Adrenal gland (tissue), 12 donors: ENCODE results near the gene IL1R2. TPM values are rescaled to one million over a fixed set of nuclear protein-coding genes. Genes with fewer than 3 reads are reported as not detected.
A peak's percentile ranks its signal among the peaks of the same experiment; 100 is the strongest.

ENCODE experiments used
- DNase-seq, 7 donors: peaks; one replicate each; pipeline ENCODE4 v3.0.0-alpha.2; 2019 to 2020
- H3K27ac ChIP-seq, 5 donors: fragments of 200-600 bp; sonication (generic) in 4 of 5; 1 replicate in 3 of 5; 2 replicates in 2 of 5; pipeline versions ENCODE4 v1.5.1 to v1.8.0; 2016 to 2020; ENCODE audit warnings: mild to moderate bottlenecking in 1 of 5
- H3K27me3 ChIP-seq: fragments of 200-600 bp; 2 replicates; pipeline ENCODE4 v1.8.0; 2021
- H3K36me3 ChIP-seq, 2 donors: fragments of 200-600 bp; replicated peaks in 1 of 2; 1 replicate in 1 of 2; 2 replicates in 1 of 2; pipeline versions ENCODE4 v1.5.1 to v1.8.0; 2018 to 2022
- H3K4me1 ChIP-seq, 2 donors: fragments of 200-600 bp; replicated peaks in 1 of 2; 1 replicate in 1 of 2; 2 replicates in 1 of 2; pipeline versions ENCODE4 v1.5.1 to v1.8.0; 2018 to 2021
- H3K4me3 ChIP-seq, 4 donors: fragments of 200-600 bp; sonication (generic) in 3 of 4; one replicate each; pipeline ENCODE4 v1.5.1; 2016 to 2018
- H3K9me3 ChIP-seq, 3 donors: fragments of 200-600 bp; sonication (generic) in 1 of 3; replicated peaks in 1 of 3; 1 replicate in 2 of 3; 2 replicates in 1 of 3; pipeline versions ENCODE4 v1.5.1 to v1.8.0; 2016 to 2021
- CTCF ChIP-seq, 6 experiments: fragments of 450-650 bp in 4 of 6; fragments of 200-600 bp in 2 of 6; sonication (generic) in 1 of 6; IDR thresholded peaks; 1 replicate in 5 of 6; 2 replicates in 1 of 6; pipeline versions ENCODE4 v1.5.1 to v1.8.0; 2016 to 2021; ENCODE audit warnings: antibody characterized with exemption in 6 of 6, mild to moderate bottlenecking in 2 of 6, moderate library complexity in 1 of 6
- POLR2A ChIP-seq, 2 donors: fragments of 450-650 bp; IDR thresholded peaks; one replicate each; pipeline ENCODE4 v1.6.1; 2017; ENCODE audit warnings: antibody characterized with exemption in 2 of 2, mild to moderate bottlenecking in 2 of 2, moderate library complexity in 1 of 2
- WGBS, 4 donors: extraction: QIAGEN DNeasy Blood & Tissue Kit in 2 of 4; methylation state at CpG; one replicate each; pipeline versions ENCODE4 v1.1.5 to v1.1.7; 2013 to 2017; 5-methylcytosine and 5-hydroxymethylcytosine counted together
- intact Hi-C, 2 donors: fragments of 100-400 bp; cut with DNase I; formaldehyde crosslinking; loops; one replicate each; pipeline versions ENCODE4 v1.14.1 to v1.15.0; 2022 to 2023
- polyA plus RNA-seq, 3 donors: library from polyadenylated mRNA; stranded (reverse); fragments of 200-250 nt in 2 of 3; fragments of 350-450 nt in 1 of 3; fragmentation: Illumina TruSeq in 1 of 3; extraction: RNeasy Lipid Tissue Mini Kit (QIAGEN cat#74804) in 1 of 3; gene quantifications; one replicate each; pipeline ENCODE4 v1.2.3, GENCODE V29; 2013 to 2014
- total RNA-seq, 9 donors: library from RNA; depleted of rRNA in 4 of 9; stranded (reverse); fragments of >200 nt in 4 of 9; fragments of 120-200 nt in 1 of 9; fragmentation: NEBNext Ultra II Directional in 1 of 9; extraction: Animal tissue kit (Norgen Biotek cat#: 25700) in 1 of 9; gene quantifications; one replicate each; pipeline versions ENCODE4 v1.1.0 to v1.2.4, GENCODE V29; 2013 to 2023
- donor health status: healthy with polysubstance abuse.
- donor health status: Bipolar disorder and iron deficiency.
- donor health status: DM: yes; HTN: yes; CAD: no.
- donor health status: DM: no; HTN: no; CAD: no.
- donor health status: DM: no; HTN: no; CAD: no.
- donor health status: DM: yes; HTN: yes; CAD: no.

Gene IL1R2
- total and polyA plus RNA-seq, 12 donors, result 4.5 to 26.0 (median 12.2) TPM

DNA sequence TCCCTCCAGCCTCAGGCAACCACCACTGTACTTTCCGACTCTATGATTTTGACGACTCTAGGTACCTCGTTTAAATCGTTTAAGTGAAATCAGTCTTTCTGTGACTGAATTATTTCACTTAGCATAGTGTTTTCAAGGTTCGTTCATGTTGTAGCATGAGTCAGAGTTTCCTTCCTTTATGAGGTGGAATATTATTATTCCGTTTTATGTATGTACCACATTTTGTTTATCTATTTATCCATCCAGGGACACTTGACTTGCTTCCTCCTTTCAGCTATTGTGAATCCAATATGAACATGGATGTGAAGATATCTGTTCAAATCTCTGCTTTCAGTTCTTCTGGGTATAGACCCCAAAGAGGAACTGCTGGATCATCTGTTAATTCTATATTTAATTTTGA lies 19.1 kb downstream of the IL1R2 start:
- intact Hi-C loops, result no loop called here
- no peak overlapping the region for H3K4me3 ChIP-seq
- H3K4me1 ChIP-seq, result peaks cover 0 to 9% of the 10 kb centered on the region in 2 donors
- H3K9me3 ChIP-seq, result no peaks in the 10 kb centered on the region
- WGBS, 4 donors, result 68 to 73% (median 69%) methylated on average over 6 of the region's 6 CpGs
- TF ChIP-seq CTCF (IDR thresholded peaks at IDR 0.05) (no peak), POLR2A (IDR thresholded peaks at IDR 0.05) (no peak)
- no peaks in the 10 kb centered on the region for H3K27me3 ChIP-seq
- peak overlapping the region in 2 of 5 donors; percentile 6 to 44 for H3K27ac ChIP-seq
- DNase-seq, result no peak
- H3K36me3 ChIP-seq, result no peaks in the 10 kb centered on the region

DNA sequence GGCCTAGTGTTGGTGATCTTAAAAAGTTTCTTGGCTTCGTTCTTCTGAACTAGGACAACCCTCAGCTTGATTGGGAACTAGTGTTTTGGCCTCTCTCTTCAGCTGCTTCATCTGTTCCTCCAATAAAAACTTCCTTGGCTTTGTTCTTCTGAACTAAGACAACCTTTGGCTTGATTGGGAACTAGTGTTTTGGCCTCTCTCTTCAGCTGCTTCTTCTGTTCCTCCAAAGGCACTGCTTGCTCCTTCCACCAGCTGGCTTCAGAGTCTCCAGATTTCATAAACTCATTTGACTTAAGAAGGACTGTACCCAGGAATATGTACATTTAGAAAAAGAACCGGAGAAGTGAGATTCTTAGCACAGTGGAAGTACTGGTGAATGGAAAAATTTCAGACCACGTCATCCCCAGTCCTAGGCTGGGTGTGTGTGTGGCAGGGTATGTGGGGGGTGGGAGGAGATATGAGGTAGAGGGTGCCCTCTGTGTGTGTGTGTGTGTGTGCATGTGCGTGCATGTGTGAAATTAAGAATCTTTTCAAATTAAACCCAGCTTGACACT lies 20.4 kb downstream of the IL1R2 start:
- no peak for DNase-seq
- no peak for TF ChIP-seq CTCF (IDR thresholded peaks at IDR 0.05)
- TF ChIP-seq POLR2A (IDR thresholded peaks at IDR 0.05), result no peak
- 76 to 86% (median 79%) methylated on average over 4 of the region's 4 CpGs for WGBS, 4 donors
- Histone ChIP-seq H3K9me3 (no peaks in the 10 kb centered on the region), H3K4me3 (no peak overlapping the region), H3K36me3 (no peaks in the 10 kb centered on the region), H3K27ac (peak overlapping the region in 1 of 5 donors; percentile 22), H3K27me3 (no peaks in the 10 kb centered on the region), H3K4me1 (no peaks in the 10 kb centered on the region)
- intact Hi-C loops, result no loop called here

- Histone ChIP-seq H3K9me3 (no peaks in the 10 kb centered on the region), H3K4me1 (no peaks in the 10 kb centered on the region), H3K36me3 (no peaks in the 10 kb centered on the region), H3K4me3 (no peak overlapping the region), H3K27ac (no peak overlapping the region), H3K27me3 (no peaks in the 10 kb centered on the region)
- no peak for TF ChIP-seq POLR2A (IDR thresholded peaks at IDR 0.05)
- TF ChIP-seq CTCF (IDR thresholded peaks at IDR 0.05), result no peak
- WGBS, 4 donors, result 80 to 91% (median 85%) methylated on average over 5 of the region's 5 CpGs
- DNase-seq, result no peak
- intact Hi-C loops, result no loop called here
Observed at GRCh38 chr2:102013206-102014040, 21.7 kb downstream of the IL1R2 start.

DNA sequence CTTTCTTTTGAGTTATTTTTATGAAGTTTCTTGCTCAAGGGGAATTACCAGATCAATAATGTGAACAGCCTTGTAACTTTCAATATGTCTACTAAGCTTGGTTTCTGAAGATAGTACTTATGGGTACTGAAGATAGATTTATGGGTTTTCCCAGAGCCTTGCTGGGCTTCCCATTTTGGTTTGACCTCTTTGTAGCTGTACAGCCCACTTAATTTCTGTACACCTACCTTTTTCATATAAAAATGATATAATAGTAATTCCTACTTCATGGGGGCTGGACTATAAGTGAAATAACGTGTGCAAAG lies 22.2 kb downstream of the IL1R2 start:
- DNase-seq, result no peak
- WGBS, 4 donors, result 89 to 100% (median 95%) methylated on average over 1 of the region's 1 CpG
- Histone ChIP-seq H3K27ac (no peak overlapping the region), H3K36me3 (no peaks in the 10 kb centered on the region), H3K4me1 (no peaks in the 10 kb centered on the region), H3K27me3 (no peaks in the 10 kb centered on the region), H3K9me3 (no peaks in the 10 kb centered on the region), H3K4me3 (no peak overlapping the region)
- intact Hi-C loops, result no loop called here
- TF ChIP-seq CTCF (IDR thresholded peaks at IDR 0.05), result no peak
- TF ChIP-seq POLR2A (IDR thresholded peaks at IDR 0.05), result no peak
